Subcutaneous adipose tissue (tissue), 4 donors: ENCODE data around the gene AMZ1. TPM values are rescaled to one million over a fixed set of nuclear protein-coding genes. Genes with fewer than 3 reads are reported as not detected.

Experiments used
- CTCF ChIP-seq: fragments of 450-650 bp; IDR thresholded peaks from one replicate; pipeline ENCODE4 v1.5.1; 2016; ENCODE audit warnings: low read depth, mild to moderate bottlenecking, control low read depth, antibody characterized with exemption, moderate library complexity
- total RNA-seq, 4 donors: library from RNA; depleted of rRNA; stranded (reverse); fragments of >200 nt; gene quantifications; one replicate each; pipeline ENCODE4 v1.1.0, GENCODE V29; 2016

The AMZ1 gene
- total RNA-seq, 4 donors from 2014 or later = 0.19 to 0.68 (median 0.22) TPM; not detected in 1

GRCh38 chr7:2757361-2757903 lies 69.4 kb downstream of the AMZ1 start:
- TF ChIP-seq CTCF = no peak

GRCh38 chr7:2757904-2758672 lies 70.1 kb downstream of the AMZ1 start:
- TF ChIP-seq CTCF = no peak

GRCh38 chr7:2758673-2759616 lies 70.9 kb downstream of the AMZ1 start:
- no peak for TF ChIP-seq CTCF

GRCh38 chr7:2759736-2760097 lies 71.7 kb downstream of the AMZ1 start:
- TF ChIP-seq CTCF = no peak

GRCh38 chr7:2760098-2760889 lies 72.3 kb downstream of the AMZ1 start:
- no peak for TF ChIP-seq CTCF

- TF ChIP-seq CTCF = no peak
Measured at GRCh38 chr7:2761131-2761624, 73.2 kb downstream of the AMZ1 start.
